GM21515 (cell line): ENCODE data around the gene RLBP1.

ENCODE experiments used
- ATAC-seq: cut with Tn5 transposase; IDR thresholded peaks from one replicate; pipeline ENCODE4 v1.9.1; 2021; ENCODE audit not compliant: unreplicated experiment

The RLBP1 gene

DNA sequence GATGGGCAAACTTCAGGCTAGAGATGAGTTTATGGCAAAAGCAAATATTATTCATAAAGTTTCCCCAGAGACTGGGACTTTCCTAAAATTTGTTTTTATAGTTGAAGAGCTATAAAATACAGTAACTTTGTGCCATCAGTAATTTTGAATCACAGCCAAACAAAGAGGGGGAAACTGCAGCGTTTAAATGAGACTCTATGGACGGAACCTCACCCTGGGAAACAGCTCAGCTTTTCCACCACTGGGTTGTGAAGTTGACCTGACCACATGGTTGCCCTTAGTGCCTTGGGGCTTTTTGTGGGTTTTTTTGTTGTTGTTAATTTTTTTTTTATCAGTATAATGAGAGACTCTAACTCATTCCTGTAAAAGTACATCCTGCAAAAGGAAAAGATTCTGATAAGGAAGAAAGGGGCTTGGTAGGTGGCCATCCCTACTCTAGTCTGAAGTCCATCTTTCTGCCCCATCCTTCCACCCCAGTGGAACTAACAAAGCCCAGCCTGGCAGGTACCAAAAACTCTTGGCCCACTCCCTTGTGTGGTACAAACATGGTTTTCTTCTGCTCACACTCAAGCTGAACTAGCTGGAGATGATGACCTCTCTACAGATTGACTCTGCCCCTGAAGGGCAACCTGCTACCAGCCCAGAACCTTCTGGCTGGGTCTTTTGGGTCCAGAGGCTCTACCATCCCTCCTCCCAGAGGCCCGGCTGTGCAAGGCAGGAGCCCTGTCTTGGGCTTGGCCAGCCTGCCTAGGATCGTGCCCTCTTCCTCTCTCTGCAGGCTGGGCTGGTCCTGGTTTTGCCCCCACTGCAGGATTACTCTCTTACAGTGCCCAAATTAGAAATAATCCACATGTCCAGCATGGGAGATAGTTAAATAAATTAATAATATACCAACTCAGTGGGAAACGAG lies 41.2 kb downstream of the RLBP1 start:
- ATAC-seq = no peak

DNA sequence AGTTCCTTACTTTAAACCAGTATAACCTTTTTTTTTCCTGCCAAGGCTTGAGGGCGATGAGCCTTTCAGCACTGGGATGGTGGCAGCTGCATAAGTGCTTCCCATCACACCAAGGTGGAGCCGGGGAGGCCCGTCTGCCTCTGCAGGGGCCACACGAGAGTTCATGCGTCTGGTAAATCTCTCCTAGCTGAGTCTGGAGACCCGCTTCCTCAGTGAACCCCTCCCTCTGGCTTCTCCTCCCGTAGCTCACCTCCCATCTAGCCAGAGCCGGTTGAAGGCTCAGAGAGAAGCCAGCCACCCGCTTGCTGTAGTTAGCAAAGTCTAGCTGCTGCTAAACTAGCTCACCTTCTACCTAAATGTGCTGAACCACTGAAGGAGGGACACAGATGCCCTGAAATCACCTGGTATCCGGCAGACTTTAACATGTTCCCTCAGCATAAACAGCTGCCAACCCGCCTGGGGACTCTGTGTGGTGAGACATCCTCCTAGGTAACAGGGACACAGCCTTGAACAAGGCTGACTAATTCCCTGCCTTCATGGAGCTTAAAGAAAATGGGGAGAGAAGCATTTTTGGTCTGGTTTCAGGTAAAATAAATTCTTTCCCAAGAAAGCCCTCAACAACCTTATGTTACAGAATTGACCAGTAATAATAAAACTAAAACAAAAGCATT lies 42.9 kb downstream of the RLBP1 start:
- ATAC-seq = no peak

DNA sequence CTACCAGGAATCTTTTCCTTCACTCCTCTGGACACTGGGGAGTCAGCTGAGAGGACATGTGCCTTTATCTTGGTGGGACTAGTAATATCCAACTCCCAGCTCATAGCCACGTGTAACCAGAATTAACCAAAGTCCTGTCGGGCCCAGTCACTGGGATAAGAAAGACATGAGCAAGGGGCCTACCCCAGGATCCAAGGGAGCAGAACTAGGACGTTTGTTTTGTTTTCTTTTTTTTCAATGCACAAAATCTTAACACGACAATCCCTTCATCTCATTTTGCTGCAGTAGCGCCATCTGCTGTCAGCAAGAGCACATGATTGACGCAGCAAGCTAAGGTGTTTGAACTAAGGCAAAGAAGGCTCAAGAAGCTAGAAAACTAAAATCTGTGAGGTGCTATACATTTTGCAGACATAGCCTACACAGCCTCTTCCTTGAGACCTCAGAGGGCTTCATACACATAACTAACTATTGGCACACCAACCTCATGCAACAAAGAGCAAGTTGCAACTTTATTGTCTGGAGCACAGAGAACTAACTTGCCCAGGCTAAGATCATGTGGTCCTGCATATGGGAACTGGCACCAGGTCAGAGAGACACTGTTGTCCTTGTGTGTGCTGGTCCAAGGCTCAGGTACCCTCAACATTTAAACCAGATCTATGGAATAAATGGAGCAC lies 43.6 kb downstream of the RLBP1 start:
- no peak for ATAC-seq

DNA sequence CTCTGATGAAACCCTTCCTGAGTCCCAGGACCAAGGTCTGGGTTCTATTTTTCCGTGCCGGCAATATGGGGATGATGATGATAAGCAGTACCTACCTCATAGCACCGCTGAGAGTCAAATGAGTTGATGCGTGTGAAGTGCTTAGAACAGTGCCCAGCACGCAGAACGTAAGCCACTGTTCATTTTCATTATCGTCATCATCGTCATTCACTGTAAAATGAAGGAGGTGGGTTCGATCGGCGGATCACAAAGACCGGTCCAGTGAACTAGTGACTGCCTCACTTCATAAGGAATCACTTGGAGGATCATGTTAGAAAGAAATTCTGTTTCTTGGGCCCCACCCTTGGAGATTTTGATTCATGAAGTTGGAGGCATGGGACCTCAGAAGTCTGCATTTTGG lies 44.3 kb downstream of the RLBP1 start:
- ATAC-seq = no peak

DNA sequence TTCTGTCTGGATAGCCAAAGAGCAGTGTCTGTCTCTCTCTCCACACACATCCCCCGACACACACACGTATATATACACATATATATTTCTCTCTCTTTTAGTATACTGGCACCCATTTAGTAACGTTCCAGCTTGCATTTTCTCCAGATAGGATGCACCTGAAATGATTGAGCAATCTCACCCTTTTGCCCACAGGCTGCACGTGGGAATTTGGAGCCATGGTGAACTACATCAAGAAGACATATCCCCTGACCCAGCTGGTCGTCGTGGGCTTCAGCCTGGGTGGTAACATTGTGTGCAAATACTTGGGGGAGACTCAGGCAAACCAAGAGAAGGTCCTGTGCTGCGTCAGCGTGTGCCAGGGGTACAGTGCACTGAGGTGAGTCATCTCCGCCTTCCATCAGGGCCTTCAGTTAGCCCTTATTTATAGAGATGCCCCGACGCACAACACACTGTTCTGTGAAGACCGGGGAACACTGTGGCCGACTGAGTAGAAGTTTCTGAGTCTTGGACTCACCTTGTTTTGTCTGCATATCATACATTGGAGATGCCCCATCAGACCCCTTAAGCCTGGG lies 45.7 kb downstream of the RLBP1 start:
- no peak for ATAC-seq

DNA sequence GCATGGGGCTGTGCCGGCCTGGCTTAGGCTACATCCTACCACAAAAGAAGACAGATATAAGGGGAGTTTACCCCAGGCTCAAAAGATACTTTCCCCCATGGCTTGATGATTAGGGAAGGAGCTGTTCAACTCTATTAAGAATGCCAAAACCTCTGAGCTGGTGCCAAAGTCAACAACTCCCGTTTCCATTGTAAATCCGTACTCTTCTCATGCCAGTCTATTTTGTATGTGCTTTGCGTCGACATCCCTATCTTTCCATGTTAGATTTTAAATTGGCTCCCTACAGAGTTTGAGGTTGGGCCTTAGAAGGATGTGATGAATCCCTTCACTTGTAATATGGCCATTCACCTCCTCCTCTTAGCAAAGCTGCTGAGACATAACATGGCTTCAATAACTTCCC lies 46.9 kb downstream of the RLBP1 start:
- ATAC-seq = no peak

DNA sequence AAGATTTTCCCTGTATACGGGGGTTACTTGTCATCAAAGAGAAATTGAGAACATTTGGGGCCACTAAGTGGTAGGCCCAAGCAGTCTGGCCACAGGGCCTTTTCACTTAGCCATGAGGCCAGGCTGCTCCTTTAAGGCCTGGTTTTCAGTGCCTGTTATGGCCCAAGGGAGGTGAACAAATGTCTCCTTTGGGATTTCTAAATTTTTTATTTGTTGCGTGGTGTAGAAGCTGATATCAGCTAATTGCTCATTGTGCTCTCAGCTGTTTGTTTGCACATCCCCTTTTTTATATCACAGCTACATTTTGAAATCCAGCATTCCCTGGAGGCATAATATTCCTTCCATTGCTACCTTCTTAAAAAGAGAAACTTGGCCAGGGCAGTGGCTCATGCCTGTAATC lies 48.5 kb downstream of the RLBP1 start:
- ATAC-seq = no peak

DNA sequence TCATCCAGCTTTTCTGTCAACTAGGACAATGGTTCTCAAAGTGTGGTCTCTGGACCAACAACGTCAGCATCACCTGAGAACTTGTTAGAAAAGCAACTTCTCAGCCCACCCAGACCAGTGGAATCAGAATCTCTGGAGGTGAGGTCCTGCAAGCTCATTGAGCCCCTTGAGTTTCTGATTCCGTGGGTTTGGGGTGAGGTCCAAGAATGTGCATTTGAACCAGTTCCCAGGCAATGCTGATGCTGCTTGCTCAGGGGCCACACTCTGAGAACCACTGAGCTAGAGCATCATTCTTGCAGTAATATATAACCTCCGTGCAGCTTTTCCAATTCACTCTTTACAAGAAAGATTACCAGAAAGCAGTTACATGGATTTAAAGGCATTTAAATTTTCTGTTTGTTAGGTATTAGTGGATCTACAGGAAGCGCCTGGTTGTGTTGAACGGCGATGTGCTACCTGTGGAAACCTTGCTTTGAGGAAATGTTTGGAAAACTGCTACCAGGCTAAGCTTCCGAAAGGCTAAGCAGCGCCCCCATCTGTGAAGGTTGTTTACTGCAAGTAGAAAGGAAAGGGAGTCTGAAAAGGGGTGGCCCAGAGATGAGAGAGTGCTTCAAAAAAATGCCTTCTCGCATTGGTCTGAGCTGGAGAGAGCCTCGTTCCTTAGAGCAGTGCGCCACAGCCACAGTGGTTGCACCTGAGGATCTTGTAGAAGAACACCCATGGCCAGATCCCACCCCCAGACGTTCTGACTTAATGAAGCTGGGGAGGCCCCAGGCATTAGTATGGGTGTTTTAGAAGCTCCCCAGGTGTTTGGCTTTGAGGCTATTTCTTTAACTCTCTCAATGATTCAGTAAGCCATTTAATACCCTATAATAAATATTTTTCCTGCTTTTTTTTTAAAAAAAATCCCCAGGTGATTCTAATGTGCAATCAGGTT lies 50.0 kb downstream of the RLBP1 start:
- ATAC-seq = no peak

DNA sequence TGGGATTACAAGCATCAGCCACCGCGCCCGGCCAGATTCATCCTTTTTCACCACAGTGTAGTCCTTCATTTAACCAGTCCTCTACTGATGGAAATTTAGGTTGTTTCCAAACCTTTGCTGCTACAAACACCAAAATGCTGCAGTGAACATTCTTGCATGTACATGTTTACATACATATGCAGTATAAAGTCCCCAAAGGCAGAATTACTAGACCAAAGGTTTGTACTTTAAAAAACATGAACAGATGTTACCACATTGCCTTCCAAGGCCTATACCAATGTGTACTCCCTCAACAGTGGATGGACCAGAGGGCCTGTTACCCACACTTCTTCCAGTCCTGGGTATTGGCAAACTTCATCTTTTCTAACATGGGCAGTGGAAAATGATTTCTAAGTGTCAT lies 51.0 kb downstream of the RLBP1 start:
- no peak for ATAC-seq

DNA sequence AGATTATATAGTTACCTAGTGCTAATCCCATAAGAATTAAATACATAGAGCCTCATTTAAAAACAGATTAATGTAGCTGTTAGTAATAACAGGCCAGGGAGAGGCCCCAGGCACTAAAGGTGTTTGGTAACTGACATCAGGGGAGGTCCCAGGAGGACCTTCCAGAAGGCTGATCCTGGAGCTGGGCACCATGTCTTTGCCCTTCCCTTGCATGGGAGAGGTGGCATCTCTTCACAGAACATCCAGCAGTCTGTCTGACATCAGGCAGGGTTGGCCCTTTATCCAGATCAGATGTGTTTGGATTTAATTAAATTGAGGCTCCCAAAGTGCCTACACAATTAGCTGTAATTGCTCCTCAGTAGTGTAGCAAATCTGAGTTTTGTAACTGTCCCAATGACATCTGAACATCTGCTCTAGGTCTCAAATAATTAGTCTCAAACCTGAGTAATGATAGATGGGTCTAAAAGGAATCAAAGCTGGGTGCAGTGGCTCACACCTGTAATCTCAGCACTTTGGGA lies 53.0 kb downstream of the RLBP1 start:
- ATAC-seq = no peak

DNA sequence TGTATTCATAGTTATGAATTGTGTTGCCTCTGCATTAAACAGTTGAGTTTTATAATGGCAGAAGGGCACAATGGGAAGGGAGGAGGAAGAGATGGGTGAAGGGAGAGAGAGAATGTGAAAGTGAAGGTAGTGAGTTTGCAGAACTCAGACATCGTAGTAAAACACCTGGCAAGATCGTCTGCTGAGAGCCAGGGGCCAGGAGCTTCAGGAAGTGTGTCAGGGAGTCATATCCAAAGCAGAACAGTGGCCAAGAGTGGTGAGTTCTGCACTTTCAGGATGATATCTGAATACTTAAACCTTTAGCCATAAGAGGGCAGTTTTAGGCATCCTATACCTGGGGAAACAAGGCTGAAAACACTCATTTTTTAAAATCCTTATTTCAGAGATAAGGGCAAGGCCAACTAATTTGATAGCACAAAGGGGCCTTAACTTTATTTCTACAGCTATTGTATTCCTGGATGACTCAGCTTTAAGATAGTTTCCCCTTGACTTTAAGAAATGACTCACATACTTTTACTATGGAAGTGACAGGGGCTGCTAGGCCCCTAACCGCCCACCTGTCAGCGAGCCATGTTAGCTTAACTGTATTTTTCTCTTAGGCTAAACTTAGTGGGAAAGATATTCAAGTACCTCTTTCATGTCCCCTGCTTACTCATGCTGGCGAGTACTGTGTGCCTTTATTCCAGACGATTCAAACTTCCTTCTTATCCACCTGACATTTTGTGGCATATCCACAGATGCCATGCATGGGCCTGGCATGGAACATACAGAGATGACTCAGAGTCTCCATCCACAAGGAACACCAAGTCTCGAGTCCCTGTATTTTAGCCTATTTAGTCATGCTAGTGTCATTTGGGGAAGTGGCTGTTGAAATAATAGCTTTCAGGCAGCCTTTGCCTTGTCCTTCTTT lies 53.9 kb downstream of the RLBP1 start:
- peak; percentile 78 for ATAC-seq

DNA sequence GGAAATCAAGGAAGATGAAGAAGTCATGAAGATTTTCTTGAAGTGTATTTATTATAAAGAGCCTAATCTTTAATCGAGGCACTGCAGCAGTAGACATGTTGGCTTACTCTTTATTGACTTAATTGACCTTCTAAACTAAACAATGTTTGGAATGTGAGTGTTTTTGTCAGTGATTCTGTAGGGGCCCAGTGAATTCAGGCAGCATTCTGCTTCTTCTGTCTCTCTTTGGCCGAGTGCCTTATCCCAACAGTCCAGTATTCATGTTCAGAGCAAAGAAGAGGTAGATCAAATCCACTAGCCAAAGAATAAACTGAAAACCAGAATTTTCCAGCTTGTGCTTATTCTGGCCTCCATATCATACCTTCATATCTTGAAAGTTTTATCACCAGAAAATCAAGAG lies 55.7 kb downstream of the RLBP1 start:
- no peak for ATAC-seq

DNA sequence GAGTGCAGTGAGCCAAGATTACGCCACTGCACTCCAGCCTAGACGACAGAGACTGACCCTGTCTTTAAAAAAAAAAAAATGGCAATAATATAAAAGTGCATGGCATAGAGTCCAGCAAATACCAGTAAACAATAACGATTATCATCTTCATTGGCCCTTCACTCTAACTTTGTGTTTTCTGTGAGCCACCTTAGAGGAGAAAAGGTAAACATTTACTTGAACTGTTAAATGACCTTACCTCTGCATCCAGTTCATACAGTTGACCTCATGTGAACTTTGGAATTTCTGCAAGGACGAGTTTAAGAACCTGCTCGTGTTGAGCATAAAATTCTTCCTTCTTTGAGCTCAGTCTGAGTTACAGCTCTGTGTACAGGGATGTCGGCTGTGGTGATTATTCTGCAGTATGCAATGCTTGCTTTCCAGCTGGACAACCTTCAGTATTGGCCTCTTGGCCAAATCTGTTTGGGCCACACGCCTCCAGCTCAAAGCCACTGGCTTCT lies 56.6 kb downstream of the RLBP1 start:
- no peak for ATAC-seq

DNA sequence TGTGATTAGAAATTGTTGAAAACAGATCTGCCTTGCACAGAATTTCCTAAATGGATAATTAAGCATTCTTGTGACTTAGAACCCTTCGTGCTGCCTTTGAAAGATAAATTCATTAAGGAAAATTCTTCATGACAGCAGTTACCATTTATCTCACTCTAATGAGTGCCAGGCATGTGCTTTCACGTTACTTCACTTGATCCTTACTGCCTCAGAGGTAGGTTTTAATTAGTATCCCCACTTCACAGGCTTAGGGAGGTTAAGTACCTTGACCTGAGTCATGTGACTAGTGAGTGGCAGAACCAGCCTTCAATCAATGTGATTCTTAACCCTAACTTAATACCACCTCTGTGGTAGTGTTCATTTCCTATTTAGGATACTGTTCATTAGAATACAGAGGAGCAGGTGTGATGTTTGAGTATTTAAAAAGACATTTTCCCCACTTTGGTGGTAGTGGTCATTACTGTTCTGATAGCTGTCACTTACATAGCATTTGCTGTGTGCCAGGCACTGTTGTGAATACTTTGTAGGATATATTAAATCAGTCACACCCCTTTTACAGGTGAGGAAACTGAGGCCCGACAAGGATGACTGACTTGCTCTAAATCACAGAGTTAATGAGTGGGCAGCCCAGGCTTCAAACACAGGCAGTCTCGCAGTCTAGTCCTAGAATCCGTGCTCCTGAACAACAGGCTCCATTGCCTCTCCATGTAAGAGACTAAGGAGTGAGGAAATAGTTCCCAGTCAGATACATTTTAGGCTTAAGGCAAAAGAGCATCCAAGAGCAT lies 57.9 kb downstream of the RLBP1 start:
- no peak for ATAC-seq

DNA sequence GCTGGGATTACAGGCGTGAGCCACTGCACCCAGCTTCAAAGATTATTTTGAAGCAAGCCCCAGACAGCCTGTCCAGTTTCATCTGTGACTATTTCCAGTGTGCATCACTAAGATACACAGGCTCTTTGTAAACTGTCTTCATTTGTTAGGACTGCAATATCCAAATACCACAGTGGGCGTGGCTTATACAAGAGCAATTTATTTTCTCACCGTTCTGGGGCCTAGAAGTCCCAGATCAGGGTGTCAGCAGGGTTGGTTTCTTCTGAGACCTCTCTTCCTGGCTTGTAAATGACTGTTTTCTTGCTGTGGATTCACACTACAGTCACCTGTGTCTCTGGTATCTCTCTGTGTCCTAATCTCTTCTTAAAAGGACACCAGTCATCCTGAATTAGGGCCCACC lies 59.7 kb downstream of the RLBP1 start:
- ATAC-seq = no peak
